IPS-NIHi7 (cell line): ENCODE measurements around the gene RTP3.

Experiments
- DNase-seq: peaks from one replicate; pipeline ENCODE4 v3.0.0; 2012; ENCODE audit warnings: mixed read lengths; ENCODE audit errors: extremely low spot score

The RTP3 gene

GRCh38 chr3:46497556-46498265, at the start of gene RTP3:
Gene RTP3 (plus strand): TSS chr3:46497976. CDS start chr3:46498063, 87 bp downstream.
- DNase-seq, result no peak

GRCh38 chr3:46448721-46449120, 49.1 kb upstream of the RTP3 start:
- DNase-seq, result no peak

- peak; percentile 73 for DNase-seq
Observed at GRCh38 chr3:46449755-46450552, 47.8 kb upstream of the RTP3 start.

GRCh38 chr3:46453526-46454208, 44.1 kb upstream of the RTP3 start:
- no peak for DNase-seq

- no peak for DNase-seq
Observed at GRCh38 chr3:46454209-46454595, 43.6 kb upstream of the RTP3 start.

GRCh38 chr3:46454606-46455005, 43.2 kb upstream of the RTP3 start:
- DNase-seq, result no peak

- DNase-seq, result no peak
Observed at GRCh38 chr3:46455231-46456115, 42.3 kb upstream of the RTP3 start.

GRCh38 chr3:46456118-46456517, 41.7 kb upstream of the RTP3 start:
- DNase-seq, result no peak

- no peak for DNase-seq
Observed at GRCh38 chr3:46460051-46460450, 37.7 kb upstream of the RTP3 start.

- DNase-seq, result no peak
Observed at GRCh38 chr3:46462111-46462510, 35.7 kb upstream of the RTP3 start.

- no peak for DNase-seq
Observed at GRCh38 chr3:46462511-46462910, 35.3 kb upstream of the RTP3 start.

GRCh38 chr3:46463120-46463867, 34.5 kb upstream of the RTP3 start:
- DNase-seq, result no peak

- DNase-seq, result no peak
Observed at GRCh38 chr3:46463868-46464241, 33.9 kb upstream of the RTP3 start.

GRCh38 chr3:46464326-46465195, 33.2 kb upstream of the RTP3 start, which contains the start of gene LTF:
Gene LTF (minus strand): TSS chr3:46464905. CDS start chr3:46464867, 38 bp downstream.
- peak; percentile 41 for DNase-seq

- DNase-seq, result no peak
Observed at GRCh38 chr3:46465196-46465520, 32.6 kb upstream of the RTP3 start.

- DNase-seq, result no peak
Observed at GRCh38 chr3:46466273-46466672, 31.5 kb upstream of the RTP3 start.

- DNase-seq, result no peak
Observed at GRCh38 chr3:46466871-46467403, 30.8 kb upstream of the RTP3 start.

- DNase-seq, result no peak
Observed at GRCh38 chr3:46467562-46467961, 30.2 kb upstream of the RTP3 start.

- DNase-seq, result no peak
Observed at GRCh38 chr3:46468753-46469600, 28.8 kb upstream of the RTP3 start.
